ENCODE data around the gene MYO16. TPM values are rescaled to one million over a fixed set of nuclear protein-coding genes. Genes with fewer than 3 reads are reported as not detected.
"Not testable (repeated sequence)": the region's sequence is repeated elsewhere in the genome, so short reads cannot be mapped to it uniquely, and the experiment has no call there.

MYO16 gene
- total and polyA plus RNA-seq, 2 experiments from 2014 or later: 0.13 to 0.23 TPM

DNA sequence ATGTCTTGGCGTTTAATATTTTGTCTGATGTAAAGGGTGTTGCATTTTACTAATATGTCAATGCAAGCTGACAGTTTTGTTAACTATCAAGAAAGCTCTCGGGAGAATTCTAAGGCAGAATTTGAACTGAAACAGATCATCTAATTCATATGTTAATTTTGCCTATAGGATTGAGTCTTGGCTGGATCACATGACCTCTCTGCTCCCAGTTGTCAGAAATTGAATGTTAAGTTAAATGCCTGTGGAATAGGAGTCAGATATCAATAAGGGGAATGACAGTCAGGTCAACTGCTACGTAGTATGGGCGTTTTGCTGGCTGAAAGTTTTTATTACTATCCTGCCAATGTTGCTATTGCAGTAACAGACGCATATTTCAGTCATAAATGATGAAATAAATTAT, 358.5 kb downstream of the MYO16 start:
- no peak for DNase-seq (ENCODE audit: low spot score)
- Histone ChIP-seq H3K79me2 (no peaks in the 10 kb centered on the region), H2AFZ (no peak overlapping the region), H3K9me3 (ENCODE audit: low read depth) (no peaks in the 10 kb centered on the region), H3K4me3 (no peak overlapping the region), H3K27ac (no peak overlapping the region), H4K20me1 (ENCODE audit: insufficient read depth, poor library complexity, severe bottlenecking) (no peaks in the 10 kb centered on the region), H3K4me1 (ENCODE audit: insufficient read depth) (peaks cover 4% of the 10 kb centered on the region), H3K27me3 (no peaks in the 10 kb centered on the region), H3K9me2 (replicated peaks; ENCODE audit: insufficient read depth) (no peaks in the 10 kb centered on the region), H3K36me3 (replicated peaks; ENCODE audit: insufficient read depth, low read depth) (no peaks in the 10 kb centered on the region), H3K4me2 (no peak overlapping the region)
- WGBS (ENCODE audit: low lambda C conversion rate, missing lambda C conversion rate): 75% methylated on average over 5 of the region's 5 CpGs
- TF ChIP-seq EZH2phosphoT487 (IDR thresholded peaks at IDR 0.05; ENCODE audit: low read depth, severe bottlenecking, unreplicated experiment) (no peak), EZH2 (IDR thresholded peaks at IDR 0.05; ENCODE audit: borderline replicate concordance) (no peak)
- TF ChIP-seq, protein P1, sequence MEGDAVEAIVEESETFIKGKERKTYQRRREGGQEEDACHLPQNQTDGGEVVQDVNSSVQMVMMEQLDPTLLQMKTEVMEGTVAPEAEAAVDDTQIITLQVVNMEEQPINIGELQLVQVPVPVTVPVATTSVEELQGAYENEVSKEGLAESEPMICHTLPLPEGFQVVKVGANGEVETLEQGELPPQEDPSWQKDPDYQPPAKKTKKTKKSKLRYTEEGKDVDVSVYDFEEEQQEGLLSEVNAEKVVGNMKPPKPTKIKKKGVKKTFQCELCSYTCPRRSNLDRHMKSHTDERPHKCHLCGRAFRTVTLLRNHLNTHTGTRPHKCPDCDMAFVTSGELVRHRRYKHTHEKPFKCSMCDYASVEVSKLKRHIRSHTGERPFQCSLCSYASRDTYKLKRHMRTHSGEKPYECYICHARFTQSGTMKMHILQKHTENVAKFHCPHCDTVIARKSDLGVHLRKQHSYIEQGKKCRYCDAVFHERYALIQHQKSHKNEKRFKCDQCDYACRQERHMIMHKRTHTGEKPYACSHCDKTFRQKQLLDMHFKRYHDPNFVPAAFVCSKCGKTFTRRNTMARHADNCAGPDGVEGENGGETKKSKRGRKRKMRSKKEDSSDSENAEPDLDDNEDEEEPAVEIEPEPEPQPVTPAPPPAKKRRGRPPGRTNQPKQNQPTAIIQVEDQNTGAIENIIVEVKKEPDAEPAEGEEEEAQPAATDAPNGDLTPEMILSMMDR (IDR thresholded peaks at IDR 0.05; ENCODE audit: poor library complexity): no peak

GRCh38 chr13:108991416-108991815, 362.0 kb downstream of the MYO16 start:
- not testable (repeated sequence) for H2AFZ ChIP-seq; H3K79me2 ChIP-seq; H4K20me1 ChIP-seq (ENCODE audit: insufficient read depth, poor library complexity, severe bottlenecking); H3K9me3 ChIP-seq (ENCODE audit: low read depth); H3K9me2 ChIP-seq (replicated peaks; ENCODE audit: insufficient read depth); H3K4me1 ChIP-seq (ENCODE audit: insufficient read depth); H3K36me3 ChIP-seq (replicated peaks; ENCODE audit: insufficient read depth, low read depth); DNase-seq (ENCODE audit: low spot score); H3K27me3 ChIP-seq; H3K4me3 ChIP-seq; H3K4me2 ChIP-seq; H3K27ac ChIP-seq
- 78% methylated on average over 3 of the region's 3 CpGs for WGBS (ENCODE audit: low lambda C conversion rate, missing lambda C conversion rate)

GRCh38 chr13:108993346-108993745, 363.9 kb downstream of the MYO16 start:
- Histone ChIP-seq H3K79me2 (no peaks in the 10 kb centered on the region), H2AFZ (no peak overlapping the region), H3K9me3 (ENCODE audit: low read depth) (no peaks in the 10 kb centered on the region), H3K9me2 (replicated peaks; ENCODE audit: insufficient read depth) (no peaks in the 10 kb centered on the region), H3K4me1 (ENCODE audit: insufficient read depth) (no peaks in the 10 kb centered on the region), H3K4me2 (no peak overlapping the region), H4K20me1 (ENCODE audit: insufficient read depth, poor library complexity, severe bottlenecking) (no peaks in the 10 kb centered on the region), H3K36me3 (replicated peaks; ENCODE audit: insufficient read depth, low read depth) (no peaks in the 10 kb centered on the region), H3K27me3 (no peaks in the 10 kb centered on the region), H3K27ac (no peak overlapping the region), H3K4me3 (no peak overlapping the region)
- TF ChIP-seq, protein P1 (IDR thresholded peaks at IDR 0.05; ENCODE audit: poor library complexity): no peak
- DNase-seq (ENCODE audit: low spot score): no peak
- 83% methylated on average over 5 of the region's 5 CpGs for WGBS (ENCODE audit: low lambda C conversion rate, missing lambda C conversion rate)

DNA sequence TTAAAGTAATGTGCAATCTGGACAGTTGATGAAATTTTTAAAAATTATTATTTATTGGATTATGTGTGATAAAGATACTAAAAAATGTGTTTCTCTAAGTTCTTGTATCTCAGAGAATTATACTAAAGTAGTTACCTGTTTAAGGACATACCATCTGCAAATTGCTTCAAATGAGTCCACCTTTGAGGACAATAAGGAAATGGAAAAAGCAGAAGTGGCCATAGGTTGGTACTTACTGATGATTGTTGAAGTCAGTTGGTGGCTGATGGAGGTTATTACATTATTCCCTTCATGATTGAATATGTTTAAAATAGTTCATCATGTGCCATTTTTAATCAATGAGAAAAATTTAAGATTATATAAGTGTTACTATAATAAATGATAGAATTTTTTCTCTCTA, 367.0 kb downstream of the MYO16 start:
- DNase-seq (ENCODE audit: low spot score): no peak
- no peaks in the 10 kb centered on the region for H3K36me3 ChIP-seq (replicated peaks; ENCODE audit: insufficient read depth, low read depth)
- no peak overlapping the region for H3K4me2 ChIP-seq
- H3K4me1 ChIP-seq (ENCODE audit: insufficient read depth): no peaks in the 10 kb centered on the region
- H3K4me3 ChIP-seq: no peak overlapping the region
- H3K27ac ChIP-seq: no peak overlapping the region
- H2AFZ ChIP-seq: no peak overlapping the region
- H3K9me3 ChIP-seq (ENCODE audit: low read depth): no peaks in the 10 kb centered on the region
- H3K79me2 ChIP-seq: no peaks in the 10 kb centered on the region
- no peaks in the 10 kb centered on the region for H3K9me2 ChIP-seq (replicated peaks; ENCODE audit: insufficient read depth)
- no peaks in the 10 kb centered on the region for H3K27me3 ChIP-seq
- TF ChIP-seq, protein P1 (IDR thresholded peaks at IDR 0.05; ENCODE audit: poor library complexity): no peak
- no peaks in the 10 kb centered on the region for H4K20me1 ChIP-seq (ENCODE audit: insufficient read depth, poor library complexity, severe bottlenecking)

Measured in hepatocyte (in vitro differentiated cells).